ENCODE results near the gene JADE2.

DNA sequence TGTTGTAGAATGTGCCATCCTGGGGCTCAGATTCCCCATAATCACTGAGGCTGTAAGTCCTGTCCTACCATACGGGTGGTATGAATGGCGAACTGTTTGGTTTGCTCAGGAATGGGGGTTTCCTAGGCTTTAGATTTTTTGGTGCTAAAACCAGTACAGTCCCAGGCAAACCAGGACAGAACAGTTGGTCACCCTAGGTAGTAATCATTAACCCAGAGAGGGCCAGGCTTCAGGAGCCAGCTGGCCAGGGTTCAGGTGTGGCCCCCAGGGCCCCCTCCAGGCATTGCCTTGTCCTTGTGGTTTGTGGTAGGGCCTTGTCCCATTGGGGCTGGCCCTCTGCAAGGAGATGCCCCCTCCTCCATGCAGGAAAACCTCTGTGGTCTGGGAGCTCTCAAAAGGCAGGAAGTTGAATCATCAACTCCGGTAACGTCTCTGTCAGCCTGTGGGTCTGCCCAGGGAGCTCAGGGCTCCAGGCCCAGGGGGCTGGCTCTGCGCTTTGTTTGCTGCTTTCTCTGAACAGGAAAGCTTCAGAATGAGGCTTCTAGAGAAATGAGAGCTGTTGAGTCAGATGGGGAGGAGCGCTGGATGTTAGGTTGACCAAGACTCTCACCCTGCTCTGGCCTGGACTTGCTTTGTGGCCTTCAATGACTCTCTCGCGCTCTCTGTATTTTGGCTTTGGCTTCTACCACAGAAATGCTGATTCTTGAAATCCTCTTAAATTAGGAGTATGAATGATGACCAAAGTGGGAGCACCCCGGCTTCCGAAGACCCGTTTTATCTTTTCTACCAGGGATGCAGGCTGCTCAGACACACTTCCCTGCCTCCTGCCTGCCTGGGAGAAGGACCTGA lies 22.2 kb upstream of the JADE2 start:
- TF ChIP-seq, protein P1, sequence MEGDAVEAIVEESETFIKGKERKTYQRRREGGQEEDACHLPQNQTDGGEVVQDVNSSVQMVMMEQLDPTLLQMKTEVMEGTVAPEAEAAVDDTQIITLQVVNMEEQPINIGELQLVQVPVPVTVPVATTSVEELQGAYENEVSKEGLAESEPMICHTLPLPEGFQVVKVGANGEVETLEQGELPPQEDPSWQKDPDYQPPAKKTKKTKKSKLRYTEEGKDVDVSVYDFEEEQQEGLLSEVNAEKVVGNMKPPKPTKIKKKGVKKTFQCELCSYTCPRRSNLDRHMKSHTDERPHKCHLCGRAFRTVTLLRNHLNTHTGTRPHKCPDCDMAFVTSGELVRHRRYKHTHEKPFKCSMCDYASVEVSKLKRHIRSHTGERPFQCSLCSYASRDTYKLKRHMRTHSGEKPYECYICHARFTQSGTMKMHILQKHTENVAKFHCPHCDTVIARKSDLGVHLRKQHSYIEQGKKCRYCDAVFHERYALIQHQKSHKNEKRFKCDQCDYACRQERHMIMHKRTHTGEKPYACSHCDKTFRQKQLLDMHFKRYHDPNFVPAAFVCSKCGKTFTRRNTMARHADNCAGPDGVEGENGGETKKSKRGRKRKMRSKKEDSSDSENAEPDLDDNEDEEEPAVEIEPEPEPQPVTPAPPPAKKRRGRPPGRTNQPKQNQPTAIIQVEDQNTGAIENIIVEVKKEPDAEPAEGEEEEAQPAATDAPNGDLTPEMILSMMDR (IDR thresholded peaks at IDR 0.05): no peak
- TF ChIP-seq, protein P2, sequence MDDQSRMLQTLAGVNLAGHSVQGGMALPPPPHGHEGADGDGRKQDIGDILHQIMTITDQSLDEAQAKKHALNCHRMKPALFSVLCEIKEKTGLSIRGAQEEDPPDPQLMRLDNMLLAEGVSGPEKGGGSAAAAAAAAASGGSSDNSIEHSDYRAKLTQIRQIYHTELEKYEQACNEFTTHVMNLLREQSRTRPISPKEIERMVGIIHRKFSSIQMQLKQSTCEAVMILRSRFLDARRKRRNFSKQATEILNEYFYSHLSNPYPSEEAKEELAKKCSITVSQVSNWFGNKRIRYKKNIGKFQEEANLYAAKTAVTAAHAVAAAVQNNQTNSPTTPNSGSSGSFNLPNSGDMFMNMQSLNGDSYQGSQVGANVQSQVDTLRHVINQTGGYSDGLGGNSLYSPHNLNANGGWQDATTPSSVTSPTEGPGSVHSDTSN (IDR thresholded peaks at IDR 0.05): no peak

Measured in A549 (cell line).